ENCODE data around the gene RAMP1. TPM values are rescaled to one million over a fixed set of nuclear protein-coding genes. Genes with fewer than 3 reads are reported as not detected.

The RAMP1 gene
- total RNA-seq, 1 experiment from 2014 or later = 0.63 TPM

DNA sequence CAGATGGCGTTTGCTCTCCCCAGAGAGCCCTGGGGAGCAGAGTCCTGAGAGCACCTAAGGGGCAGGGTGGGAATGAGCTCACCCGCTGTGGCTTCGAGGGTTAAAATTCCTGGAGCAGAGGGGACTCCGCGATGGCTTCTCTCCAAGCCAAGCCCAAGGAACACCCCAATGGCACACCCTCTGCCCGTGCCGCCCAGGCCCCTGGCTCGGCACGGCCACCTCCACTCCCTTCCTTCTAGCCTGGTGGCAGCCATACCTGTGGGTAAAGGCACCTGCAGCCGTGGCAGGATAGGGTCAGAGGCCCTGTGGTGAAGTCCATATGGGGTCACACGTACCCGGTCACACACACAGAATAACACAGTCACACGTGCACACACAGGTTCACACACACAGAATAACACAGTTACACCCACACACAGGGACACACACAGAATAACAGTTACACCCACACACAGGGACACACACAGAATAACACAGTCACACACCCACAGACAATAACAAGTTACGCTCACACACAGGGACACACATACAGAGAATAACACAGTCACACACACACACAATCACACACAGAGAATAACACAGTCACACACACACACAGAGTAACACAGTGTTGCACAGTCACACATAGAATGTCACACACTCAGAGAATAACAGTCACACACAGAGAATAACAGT, 50.5 kb downstream of the RAMP1 start:
- H3K27me3 Mint-ChIP-seq (ENCODE audit: low read depth) = peaks cover 2% of the 10 kb centered on the region; the same call in 1 of the 2 replicates
- no peak overlapping the region for H3K27ac Mint-ChIP-seq

More for the DNA sequence above, 50.5 kb downstream of the RAMP1 start:
- H3K36me3 Mint-ChIP-seq (ENCODE audit: insufficient read depth in 1 of 3, low read depth in 3 of 3) = peaks cover 1 to 7% (median 7%) of the 10 kb centered on the region in 3 experiments; a peak in 5 of 7 replicates
- H3K56ac ChIP-seq (ENCODE audit: insufficient read length, low read depth, low read length) = no peak overlapping the region
- H2BK5ac ChIP-seq (ENCODE audit: insufficient read length, low read length) = no peak overlapping the region
- no peak overlapping the region for H2BK15ac ChIP-seq (ENCODE audit: low read depth, low read length)
- no peak overlapping the region for H4K91ac ChIP-seq (ENCODE audit: insufficient read length, low read depth, low read length)
- no peaks in the 10 kb centered on the region for H3K4me1 Mint-ChIP-seq
- no peaks in the 10 kb centered on the region for H4K20me1 ChIP-seq (ENCODE audit: control insufficient read depth, insufficient read depth, insufficient read length)
- no peak overlapping the region for H4K5ac ChIP-seq (ENCODE audit: insufficient read length, low read depth, low read length)
- no peak overlapping the region for H3K23ac ChIP-seq (ENCODE audit: insufficient read length, low read depth, low read length)
- no peak overlapping the region for H2BK20ac ChIP-seq (ENCODE audit: low read depth, low read length, poor library complexity, severe bottlenecking)
- no peaks in the 10 kb centered on the region for H3K9me3 ChIP-seq (ENCODE audit: control insufficient read depth, low read depth, low read length)
- H3K79me1 ChIP-seq (ENCODE audit: insufficient read depth, low read depth, low read length, poor library complexity, severe bottlenecking) = no peaks in the 10 kb centered on the region
- no peak overlapping the region for H2BK120ac ChIP-seq (ENCODE audit: low read depth, low read length, poor library complexity, severe bottlenecking)
- no peak overlapping the region for H3K18ac ChIP-seq (ENCODE audit: insufficient read length, low read depth, low read length)
- H4K8ac ChIP-seq (replicated peaks; ENCODE audit: insufficient read length, low read depth, low read length) = no peak overlapping the region
- H3K4me1 ChIP-seq (ENCODE audit: insufficient read depth, low read length) = no peaks in the 10 kb centered on the region
- no peak overlapping the region for H2AFZ ChIP-seq (ENCODE audit: low read length)
- no peak overlapping the region for H3K14ac ChIP-seq (ENCODE audit: insufficient read depth, low read length)
- no peak overlapping the region for H2BK12ac ChIP-seq (ENCODE audit: insufficient read length, low read depth, low read length)
- no peak overlapping the region for H3K4me2 ChIP-seq (ENCODE audit: insufficient read depth, insufficient read length, low read length)
- H3K23me2 ChIP-seq (ENCODE audit: insufficient read length, low read depth, low read length, poor library complexity, severe bottlenecking) = no peaks in the 10 kb centered on the region
- H3T11ph ChIP-seq (ENCODE audit: low read length) = no peak overlapping the region
- TF ChIP-seq, protein P1, sequence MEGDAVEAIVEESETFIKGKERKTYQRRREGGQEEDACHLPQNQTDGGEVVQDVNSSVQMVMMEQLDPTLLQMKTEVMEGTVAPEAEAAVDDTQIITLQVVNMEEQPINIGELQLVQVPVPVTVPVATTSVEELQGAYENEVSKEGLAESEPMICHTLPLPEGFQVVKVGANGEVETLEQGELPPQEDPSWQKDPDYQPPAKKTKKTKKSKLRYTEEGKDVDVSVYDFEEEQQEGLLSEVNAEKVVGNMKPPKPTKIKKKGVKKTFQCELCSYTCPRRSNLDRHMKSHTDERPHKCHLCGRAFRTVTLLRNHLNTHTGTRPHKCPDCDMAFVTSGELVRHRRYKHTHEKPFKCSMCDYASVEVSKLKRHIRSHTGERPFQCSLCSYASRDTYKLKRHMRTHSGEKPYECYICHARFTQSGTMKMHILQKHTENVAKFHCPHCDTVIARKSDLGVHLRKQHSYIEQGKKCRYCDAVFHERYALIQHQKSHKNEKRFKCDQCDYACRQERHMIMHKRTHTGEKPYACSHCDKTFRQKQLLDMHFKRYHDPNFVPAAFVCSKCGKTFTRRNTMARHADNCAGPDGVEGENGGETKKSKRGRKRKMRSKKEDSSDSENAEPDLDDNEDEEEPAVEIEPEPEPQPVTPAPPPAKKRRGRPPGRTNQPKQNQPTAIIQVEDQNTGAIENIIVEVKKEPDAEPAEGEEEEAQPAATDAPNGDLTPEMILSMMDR (conservative IDR thresholded peaks at IDR 0.05) = no peak
- no peak overlapping the region for H3K9ac ChIP-seq (ENCODE audit: extremely low read depth, insufficient read length, low read length)
- no peaks in the 10 kb centered on the region for H3K79me2 ChIP-seq (ENCODE audit: insufficient read depth, low read length)
- no peaks in the 10 kb centered on the region for H3K27me3 ChIP-seq (ENCODE audit: insufficient read depth, low read length)
- H3K9me3 Mint-ChIP-seq = peaks cover 16 to 22% of the 10 kb centered on the region in 2 experiments
- no CpG with 5 or more reads among the region's 14 CpGs for WGBS (ENCODE audit: extremely low coverage, insufficient read length, low lambda C conversion rate)
- no peak overlapping the region for H2AK5ac ChIP-seq (ENCODE audit: insufficient read length, low read length)
- H3K4me3 Mint-ChIP-seq = no peak overlapping the region
- no peak overlapping the region for H3K27ac ChIP-seq (ENCODE audit: insufficient read length, low read depth, low read length)
- H3K4ac ChIP-seq (ENCODE audit: low read depth, low read length) = no peak overlapping the region
- DNase-seq = no peak

All from H9 (cell line).